Esophagus squamous epithelium (tissue), 4 donors: ENCODE measurements around the gene OVOL1.

Experiments used
- CTCF ChIP-seq, 6 experiments: fragments of 450-650 bp in 4 of 6; fragments of 200-600 bp in 2 of 6; sonication (generic) in 2 of 6; IDR thresholded peaks; one replicate each; pipeline ENCODE4 v1.5.1; 2016 to 2019; ENCODE audit warnings: antibody characterized with exemption in 6 of 6, mild to moderate bottlenecking in 4 of 6, moderate library complexity in 4 of 6
- POLR2A ChIP-seq, 4 donors: fragments of 450-650 bp; IDR thresholded peaks; one replicate each; pipeline ENCODE4 v1.6.1; 2017; ENCODE audit warnings: antibody characterized with exemption in 4 of 4, mild to moderate bottlenecking in 4 of 4, moderate library complexity in 3 of 4

DNA sequence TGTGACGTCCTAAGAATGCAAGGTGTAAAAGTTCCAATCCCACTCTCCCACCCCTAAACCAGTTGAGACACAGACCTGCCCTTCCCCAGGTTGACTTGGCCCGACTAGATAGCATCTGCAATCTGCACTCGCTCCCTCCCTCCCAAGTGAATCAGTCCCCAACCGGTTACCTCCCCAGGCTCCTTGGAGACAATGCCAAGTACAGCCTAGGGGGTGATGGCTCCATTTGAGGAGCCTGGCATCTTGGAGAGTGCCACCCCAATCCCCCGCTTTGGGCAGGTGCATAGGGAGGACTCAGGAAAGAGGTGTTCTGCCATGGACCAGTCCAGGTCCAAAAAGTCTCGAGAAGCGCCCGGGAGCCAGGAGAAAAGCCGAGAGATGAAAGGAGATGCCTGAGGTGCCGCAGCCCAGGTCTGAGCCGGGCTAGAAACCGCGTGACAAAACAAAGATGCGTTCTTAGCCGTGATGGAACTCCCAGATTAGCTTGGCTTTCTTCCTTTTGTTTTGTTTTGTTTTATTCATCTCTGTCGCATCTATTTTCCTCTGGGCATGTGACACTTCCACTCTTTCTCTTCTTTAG, 28.2 kb downstream of the OVOL1 start:
- TF ChIP-seq CTCF (IDR thresholded peaks at IDR 0.05) (no peak), POLR2A (IDR thresholded peaks at IDR 0.05) (no peak)
